HL-60 (cell line): Measurements from ENCODE around the gene PRG2.

Source experiments
- CTCF ChIP-seq: IDR thresholded peaks from one replicate; pipeline ENCODE4 v1.5.1; 2011; ENCODE audit warnings: low read length, control low read depth, inconsistent platforms; ENCODE audit not compliant: insufficient read depth
- GABPA ChIP-seq: IDR thresholded peaks from 2 replicates; pipeline ENCODE4 v1.6.1; 2012; ENCODE audit warnings: low read depth
- POLR2AphosphoS5 ChIP-seq: IDR thresholded peaks from 2 replicates; pipeline ENCODE4 v1.6.1; 2012; ENCODE audit warnings: low read depth
- REST ChIP-seq: IDR thresholded peaks from 2 replicates; pipeline ENCODE4 v1.6.1; 2012; ENCODE audit warnings: low read depth; ENCODE audit not compliant: insufficient replicate concordance

DNA sequence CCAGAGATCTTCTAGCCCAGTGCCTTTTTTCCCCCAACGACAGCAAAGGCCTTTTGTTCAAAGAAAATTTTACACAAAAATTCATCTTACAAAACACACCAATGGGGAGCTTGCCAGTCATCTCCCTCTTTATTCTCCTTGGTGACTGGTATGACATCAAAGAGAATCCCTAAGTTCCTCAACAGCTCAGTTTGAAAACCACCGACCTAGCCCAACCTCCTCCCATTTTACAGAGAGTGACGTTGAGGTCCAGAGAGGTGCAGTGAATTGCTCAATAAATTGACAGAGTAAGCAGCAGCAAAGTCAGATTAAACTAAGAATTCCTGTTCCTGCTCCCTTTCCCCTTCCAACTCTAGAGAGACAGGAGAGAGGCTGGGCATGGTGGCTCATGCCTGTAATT is 28.7 kb upstream of the PRG2 start:
- TF ChIP-seq CTCF = no peak
- no peak for TF ChIP-seq POLR2AphosphoS5
- no peak for TF ChIP-seq REST
- TF ChIP-seq GABPA = no peak
